Left kidney (tissue), 2 donors: ENCODE measurements around the gene LCMT1. TPM values are rescaled to one million over a fixed set of nuclear protein-coding genes. Genes with fewer than 3 reads are reported as not detected.

Source experiments
- DNase-seq: peaks from one replicate; pipeline ENCODE4 v3.0.0-alpha.2; 2013
- polyA plus RNA-seq: library from polyadenylated mRNA; unstranded; fragments of 120-200 nt; gene quantifications from one replicate; pipeline ENCODE4 v1.2.1, GENCODE V29; 2013; ENCODE audit not compliant: insufficient read length

LCMT1 gene
- polyA plus RNA-seq, 1 donor: 78.1 TPM

GRCh38 chr16:25189305-25189704 lies 77.8 kb downstream of the LCMT1 start:
- DNase-seq: no peak

GRCh38 chr16:25192096-25192495 lies 80.6 kb downstream of the LCMT1 start:
- DNase-seq: peak; percentile 10

- DNase-seq: no peak
Observed at GRCh38 chr16:25194273-25194878, 82.8 kb downstream of the LCMT1 start.

GRCh38 chr16:25198021-25198420 lies 86.5 kb downstream of the LCMT1 start:
- DNase-seq: no peak

- no peak for DNase-seq
Observed at GRCh38 chr16:25199457-25199856, 87.9 kb downstream of the LCMT1 start.

GRCh38 chr16:25210758-25211157 lies 99.2 kb downstream of the LCMT1 start:
- no peak for DNase-seq

- DNase-seq: no peak
Observed at GRCh38 chr16:25212636-25213035, 101.1 kb downstream of the LCMT1 start.

GRCh38 chr16:25213709-25214397 lies 102.3 kb downstream of the LCMT1 start:
- DNase-seq: no peak

- DNase-seq: no peak
Observed at GRCh38 chr16:25217112-25217511, 105.6 kb downstream of the LCMT1 start.

- DNase-seq: no peak
Observed at GRCh38 chr16:25217921-25218320, 106.4 kb downstream of the LCMT1 start.

- DNase-seq: no peak
Observed at GRCh38 chr16:25219070-25219737, 107.7 kb downstream of the LCMT1 start.

GRCh38 chr16:25222959-25223358 lies 111.4 kb downstream of the LCMT1 start:
- DNase-seq: no peak

GRCh38 chr16:25223964-25224363 lies 112.4 kb downstream of the LCMT1 start:
- no peak for DNase-seq

- no peak for DNase-seq
Observed at GRCh38 chr16:25224731-25225319, 113.3 kb downstream of the LCMT1 start.

Other genes with a start within 250 kb of the LCMT1 start
- 91.9 TPM for gene ARHGAP17, start 96.4 kb upstream of the LCMT1 start, polyA plus RNA-seq
- gene AQP8, start 105.2 kb downstream of the LCMT1 start, polyA plus RNA-seq: not detected
- 14.6 TPM for gene ZKSCAN2, start 146.1 kb downstream of the LCMT1 start, polyA plus RNA-seq